Limb (tissue), 2 donors: ENCODE results near the gene EEFSEC.

ENCODE experiments used
- DNase-seq, 2 donors: peaks; one replicate each; pipeline ENCODE4 v3.0.0-alpha.2; 2016; ENCODE audit errors: extremely low spot score in 2 of 2

The EEFSEC gene

GRCh38 chr3:128241741-128242140 is 88.5 kb downstream of the EEFSEC start:
- DNase-seq: no peak

- DNase-seq: no peak
Measured at GRCh38 chr3:128242818-128243601, 89.7 kb downstream of the EEFSEC start.

- DNase-seq: no peak
Measured at GRCh38 chr3:128243602-128244504, 90.6 kb downstream of the EEFSEC start.

- DNase-seq: no peak
Measured at GRCh38 chr3:128245460-128245859, 92.2 kb downstream of the EEFSEC start.

- no peak for DNase-seq
Measured at GRCh38 chr3:128247666-128248409, 94.6 kb downstream of the EEFSEC start.

GRCh38 chr3:128252083-128252482 is 98.8 kb downstream of the EEFSEC start:
- no peak for DNase-seq

GRCh38 chr3:128253150-128253549 is 99.9 kb downstream of the EEFSEC start:
- no peak for DNase-seq

GRCh38 chr3:128254066-128254590 is 100.8 kb downstream of the EEFSEC start:
- no peak for DNase-seq

GRCh38 chr3:128254967-128255366 is 101.7 kb downstream of the EEFSEC start:
- DNase-seq: no peak

GRCh38 chr3:128256131-128256530 is 102.8 kb downstream of the EEFSEC start:
- DNase-seq: no peak

GRCh38 chr3:128257632-128258031 is 104.4 kb downstream of the EEFSEC start:
- no peak for DNase-seq

GRCh38 chr3:128260275-128260674 is 107.0 kb downstream of the EEFSEC start:
- DNase-seq: no peak

- DNase-seq: no peak
Measured at GRCh38 chr3:128262457-128262856, 109.2 kb downstream of the EEFSEC start.

- no peak for DNase-seq
Measured at GRCh38 chr3:128263118-128263517, 109.8 kb downstream of the EEFSEC start.

- no peak for DNase-seq
Measured at GRCh38 chr3:128263946-128264345, 110.7 kb downstream of the EEFSEC start.

GRCh38 chr3:128266453-128266852 is 113.2 kb downstream of the EEFSEC start:
- peak in 1 of 2 donors; percentile 14 for DNase-seq

- no peak for DNase-seq
Measured at GRCh38 chr3:128267541-128267940, 114.3 kb downstream of the EEFSEC start.

- no peak for DNase-seq
Measured at GRCh38 chr3:128269006-128269775, 115.9 kb downstream of the EEFSEC start.

GRCh38 chr3:128269796-128270195 is 116.5 kb downstream of the EEFSEC start:
- DNase-seq: no peak

GRCh38 chr3:128270559-128271492 is 117.5 kb downstream of the EEFSEC start:
- no peak for DNase-seq
